SK-N-SH (cell line): ENCODE results near the gene FOXA1.

Source experiments
- ELF1 ChIP-seq: IDR thresholded peaks from 2 replicates; pipeline ENCODE4 v1.4.0; 2012
- EZH2phosphoT487 ChIP-seq: fragments of 200-600 bp; sonication (generic); IDR thresholded peaks from 2 replicates; pipeline ENCODE4 v1.6.1; 2017; ENCODE audit warnings: low read depth, mixed run types, mild to moderate bottlenecking, antibody characterized with exemption, moderate library complexity, borderline replicate concordance
- FOSL2 ChIP-seq: IDR thresholded peaks from 2 replicates; pipeline ENCODE4 v1.4.0; 2012; ENCODE audit warnings: low read depth, mild to moderate bottlenecking, moderate library complexity, borderline replicate concordance
- NFIC ChIP-seq: IDR thresholded peaks from 2 replicates; pipeline ENCODE4 v1.4.0; 2012; ENCODE audit warnings: borderline replicate concordance
- POLR2AphosphoS5 ChIP-seq: IDR thresholded peaks from 2 replicates; pipeline ENCODE4 v1.6.1; 2012; ENCODE audit warnings: low read depth, low read length
- RFX5 ChIP-seq: IDR thresholded peaks from 2 replicates; pipeline ENCODE4 v1.6.1; 2012; ENCODE audit warnings: mild to moderate bottlenecking, improper control_type of control experiment, low read length
- RXRA ChIP-seq: IDR thresholded peaks from 2 replicates; pipeline ENCODE4 v1.4.0; 2012; ENCODE audit warnings: low read depth, mild to moderate bottlenecking, borderline replicate concordance
- SMC3 ChIP-seq: IDR thresholded peaks from 2 replicates; pipeline ENCODE4 v1.6.1; 2012; ENCODE audit warnings: low read depth, low read length, improper control_type of control experiment
- TEAD4 ChIP-seq: IDR thresholded peaks from 2 replicates; pipeline ENCODE4 v1.4.0; 2012; ENCODE audit warnings: mild to moderate bottlenecking, borderline replicate concordance; ENCODE audit not compliant: insufficient read depth
- USF1 ChIP-seq: IDR thresholded peaks from 2 replicates; pipeline ENCODE4 v1.4.0; 2012; ENCODE audit warnings: low read depth, borderline replicate concordance
- TF ChIP-seq, protein P1 (sequence below): fragments of 200-600 bp; sonication (generic); IDR thresholded peaks from 2 replicates; pipeline ENCODE4 v1.6.1; 2017; ENCODE audit warnings: antibody characterized with exemption, mild to moderate bottlenecking, moderate library complexity
- TF ChIP-seq, protein P2 (sequence below): IDR thresholded peaks from 2 replicates; pipeline ENCODE4 v1.4.0; 2012; ENCODE audit warnings: low read depth, borderline replicate concordance
- TF ChIP-seq, protein P3 (sequence below): IDR thresholded peaks from 2 replicates; pipeline ENCODE4 v1.6.1; 2012; ENCODE audit warnings: mild to moderate bottlenecking, low read depth, low read length, moderate library complexity
- TF ChIP-seq, protein P4 (sequence below): fragments of 150-350 bp; IDR thresholded peaks from 2 replicates; pipeline ENCODE4 v1.6.1; 2017; ENCODE audit warnings: antibody characterized with exemption, low read length, low read depth, borderline replicate concordance

DNA sequence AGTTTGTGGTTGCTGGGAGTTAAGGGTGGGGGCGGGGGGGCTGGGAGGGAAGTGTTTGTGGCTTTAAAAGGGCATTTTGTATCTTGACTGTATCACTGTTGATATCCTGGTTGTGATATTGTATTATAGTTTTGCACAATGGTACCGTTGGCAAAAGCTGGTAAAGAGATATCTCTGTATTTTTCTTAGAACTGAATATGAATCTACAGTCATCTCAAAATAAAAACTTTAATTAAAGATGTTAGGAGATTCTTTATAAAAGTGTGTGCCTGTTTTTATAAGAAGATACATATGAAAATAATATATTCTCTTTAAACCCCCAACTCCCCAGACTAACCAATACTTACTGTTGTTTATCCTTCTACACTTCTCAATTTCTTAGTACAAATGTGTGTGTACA, 43.5 kb upstream of the FOXA1 start:
- no peak for TF ChIP-seq SMC3
- TF ChIP-seq, protein P1, sequence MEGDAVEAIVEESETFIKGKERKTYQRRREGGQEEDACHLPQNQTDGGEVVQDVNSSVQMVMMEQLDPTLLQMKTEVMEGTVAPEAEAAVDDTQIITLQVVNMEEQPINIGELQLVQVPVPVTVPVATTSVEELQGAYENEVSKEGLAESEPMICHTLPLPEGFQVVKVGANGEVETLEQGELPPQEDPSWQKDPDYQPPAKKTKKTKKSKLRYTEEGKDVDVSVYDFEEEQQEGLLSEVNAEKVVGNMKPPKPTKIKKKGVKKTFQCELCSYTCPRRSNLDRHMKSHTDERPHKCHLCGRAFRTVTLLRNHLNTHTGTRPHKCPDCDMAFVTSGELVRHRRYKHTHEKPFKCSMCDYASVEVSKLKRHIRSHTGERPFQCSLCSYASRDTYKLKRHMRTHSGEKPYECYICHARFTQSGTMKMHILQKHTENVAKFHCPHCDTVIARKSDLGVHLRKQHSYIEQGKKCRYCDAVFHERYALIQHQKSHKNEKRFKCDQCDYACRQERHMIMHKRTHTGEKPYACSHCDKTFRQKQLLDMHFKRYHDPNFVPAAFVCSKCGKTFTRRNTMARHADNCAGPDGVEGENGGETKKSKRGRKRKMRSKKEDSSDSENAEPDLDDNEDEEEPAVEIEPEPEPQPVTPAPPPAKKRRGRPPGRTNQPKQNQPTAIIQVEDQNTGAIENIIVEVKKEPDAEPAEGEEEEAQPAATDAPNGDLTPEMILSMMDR: no peak
- TF ChIP-seq TEAD4: no peak
- no peak for TF ChIP-seq EZH2phosphoT487
- TF ChIP-seq, protein P2, sequence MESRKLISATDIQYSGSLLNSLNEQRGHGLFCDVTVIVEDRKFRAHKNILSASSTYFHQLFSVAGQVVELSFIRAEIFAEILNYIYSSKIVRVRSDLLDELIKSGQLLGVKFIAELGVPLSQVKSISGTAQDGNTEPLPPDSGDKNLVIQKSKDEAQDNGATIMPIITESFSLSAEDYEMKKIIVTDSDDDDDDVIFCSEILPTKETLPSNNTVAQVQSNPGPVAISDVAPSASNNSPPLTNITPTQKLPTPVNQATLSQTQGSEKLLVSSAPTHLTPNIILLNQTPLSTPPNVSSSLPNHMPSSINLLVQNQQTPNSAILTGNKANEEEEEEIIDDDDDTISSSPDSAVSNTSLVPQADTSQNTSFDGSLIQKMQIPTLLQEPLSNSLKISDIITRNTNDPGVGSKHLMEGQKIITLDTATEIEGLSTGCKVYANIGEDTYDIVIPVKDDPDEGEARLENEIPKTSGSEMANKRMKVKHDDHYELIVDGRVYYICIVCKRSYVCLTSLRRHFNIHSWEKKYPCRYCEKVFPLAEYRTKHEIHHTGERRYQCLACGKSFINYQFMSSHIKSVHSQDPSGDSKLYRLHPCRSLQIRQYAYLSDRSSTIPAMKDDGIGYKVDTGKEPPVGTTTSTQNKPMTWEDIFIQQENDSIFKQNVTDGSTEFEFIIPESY: no peak
- no peak for TF ChIP-seq FOSL2
- no peak for TF ChIP-seq RXRA
- TF ChIP-seq RFX5: no peak
- no peak for TF ChIP-seq NFIC
- no peak for TF ChIP-seq USF1
- TF ChIP-seq, protein P3, sequence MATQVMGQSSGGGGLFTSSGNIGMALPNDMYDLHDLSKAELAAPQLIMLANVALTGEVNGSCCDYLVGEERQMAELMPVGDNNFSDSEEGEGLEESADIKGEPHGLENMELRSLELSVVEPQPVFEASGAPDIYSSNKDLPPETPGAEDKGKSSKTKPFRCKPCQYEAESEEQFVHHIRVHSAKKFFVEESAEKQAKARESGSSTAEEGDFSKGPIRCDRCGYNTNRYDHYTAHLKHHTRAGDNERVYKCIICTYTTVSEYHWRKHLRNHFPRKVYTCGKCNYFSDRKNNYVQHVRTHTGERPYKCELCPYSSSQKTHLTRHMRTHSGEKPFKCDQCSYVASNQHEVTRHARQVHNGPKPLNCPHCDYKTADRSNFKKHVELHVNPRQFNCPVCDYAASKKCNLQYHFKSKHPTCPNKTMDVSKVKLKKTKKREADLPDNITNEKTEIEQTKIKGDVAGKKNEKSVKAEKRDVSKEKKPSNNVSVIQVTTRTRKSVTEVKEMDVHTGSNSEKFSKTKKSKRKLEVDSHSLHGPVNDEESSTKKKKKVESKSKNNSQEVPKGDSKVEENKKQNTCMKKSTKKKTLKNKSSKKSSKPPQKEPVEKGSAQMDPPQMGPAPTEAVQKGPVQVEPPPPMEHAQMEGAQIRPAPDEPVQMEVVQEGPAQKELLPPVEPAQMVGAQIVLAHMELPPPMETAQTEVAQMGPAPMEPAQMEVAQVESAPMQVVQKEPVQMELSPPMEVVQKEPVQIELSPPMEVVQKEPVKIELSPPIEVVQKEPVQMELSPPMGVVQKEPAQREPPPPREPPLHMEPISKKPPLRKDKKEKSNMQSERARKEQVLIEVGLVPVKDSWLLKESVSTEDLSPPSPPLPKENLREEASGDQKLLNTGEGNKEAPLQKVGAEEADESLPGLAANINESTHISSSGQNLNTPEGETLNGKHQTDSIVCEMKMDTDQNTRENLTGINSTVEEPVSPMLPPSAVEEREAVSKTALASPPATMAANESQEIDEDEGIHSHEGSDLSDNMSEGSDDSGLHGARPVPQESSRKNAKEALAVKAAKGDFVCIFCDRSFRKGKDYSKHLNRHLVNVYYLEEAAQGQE: no peak
- TF ChIP-seq, protein P4, sequence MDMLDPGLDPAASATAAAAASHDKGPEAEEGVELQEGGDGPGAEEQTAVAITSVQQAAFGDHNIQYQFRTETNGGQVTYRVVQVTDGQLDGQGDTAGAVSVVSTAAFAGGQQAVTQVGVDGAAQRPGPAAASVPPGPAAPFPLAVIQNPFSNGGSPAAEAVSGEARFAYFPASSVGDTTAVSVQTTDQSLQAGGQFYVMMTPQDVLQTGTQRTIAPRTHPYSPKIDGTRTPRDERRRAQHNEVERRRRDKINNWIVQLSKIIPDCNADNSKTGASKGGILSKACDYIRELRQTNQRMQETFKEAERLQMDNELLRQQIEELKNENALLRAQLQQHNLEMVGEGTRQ: no peak
- TF ChIP-seq POLR2AphosphoS5: no peak
- TF ChIP-seq ELF1: no peak
